H9 (cell line): ENCODE results near the gene KCNH2. TPM values are rescaled to one million over a fixed set of nuclear protein-coding genes. Genes with fewer than 3 reads are reported as not detected.

Source experiments
- DNase-seq: peaks from one replicate; pipeline ENCODE4 v3.0.0-alpha.2; 2017
- H2AFZ ChIP-seq: one replicate; pipeline ENCODE4 v1.6.1; 2013; ENCODE audit warnings: mild to moderate bottlenecking, low read length, control low read depth, moderate library complexity
- H2AK5ac ChIP-seq: 2 replicates; pipeline ENCODE4 v1.6.1; 2013; ENCODE audit warnings: low read length, control low read depth, mixed read lengths; ENCODE audit not compliant: insufficient read length
- H2BK120ac ChIP-seq: one replicate; pipeline ENCODE4 v1.6.1; 2013; ENCODE audit warnings: low read depth, mild to moderate bottlenecking, low read length, control low read depth, inconsistent platforms; ENCODE audit not compliant: poor library complexity, severe bottlenecking
- H2BK12ac ChIP-seq: 2 replicates; pipeline ENCODE4 v1.6.1; 2013; ENCODE audit warnings: low read length, control low read depth, mixed read lengths, low read depth; ENCODE audit not compliant: insufficient read length
- H2BK15ac ChIP-seq: 2 replicates; pipeline ENCODE4 v1.6.1; 2013; ENCODE audit warnings: low read depth, low read length, control low read depth
- H2BK20ac ChIP-seq: one replicate; pipeline ENCODE4 v1.6.1; 2013; ENCODE audit warnings: low read depth, mild to moderate bottlenecking, low read length, control low read depth, inconsistent platforms; ENCODE audit not compliant: poor library complexity, severe bottlenecking
- H2BK5ac ChIP-seq: 2 replicates; pipeline ENCODE4 v1.6.1; 2013; ENCODE audit warnings: low read length, control low read depth, mixed read lengths; ENCODE audit not compliant: insufficient read length
- H3K14ac ChIP-seq: 2 replicates; pipeline ENCODE4 v1.6.1; 2013; ENCODE audit warnings: low read length, control low read depth; ENCODE audit not compliant: insufficient read depth
- H3K18ac ChIP-seq: 2 replicates; pipeline ENCODE4 v1.6.1; 2013; ENCODE audit warnings: low read depth, mild to moderate bottlenecking, mixed read lengths, low read length, control low read depth; ENCODE audit not compliant: insufficient read length
- H3K23ac ChIP-seq: 2 replicates; pipeline ENCODE4 v1.6.1; 2013; ENCODE audit warnings: low read length, control low read depth, mixed read lengths, low read depth; ENCODE audit not compliant: insufficient read length
- H3K23me2 ChIP-seq: 2 replicates; pipeline ENCODE4 v1.6.1; 2013; ENCODE audit warnings: low read depth, mild to moderate bottlenecking, mixed read lengths, low read length, control low read depth; ENCODE audit not compliant: insufficient read length, poor library complexity, severe bottlenecking
- H3K27ac ChIP-seq: 2 replicates; pipeline ENCODE4 v1.5.1; 2013; ENCODE audit warnings: low read length, control low read depth, mixed read lengths, low read depth; ENCODE audit not compliant: insufficient read length
- H3K27me3 ChIP-seq: 2 replicates; pipeline ENCODE4 v1.6.1; 2013; ENCODE audit warnings: low read length, control low read depth, inconsistent platforms; ENCODE audit not compliant: insufficient read depth
- H3K4ac ChIP-seq: 2 replicates; pipeline ENCODE4 v1.6.1; 2013; ENCODE audit warnings: low read depth, mild to moderate bottlenecking, control low read depth, inconsistent platforms, low read length, moderate library complexity
- H3K4me1 ChIP-seq: 2 replicates; pipeline ENCODE4 v1.6.1; 2013; ENCODE audit warnings: low read length, control low read depth, inconsistent platforms; ENCODE audit not compliant: insufficient read depth
- H3K4me2 ChIP-seq: 2 replicates; pipeline ENCODE4 v1.6.1; 2013; ENCODE audit warnings: low read length, control low read depth, mixed read lengths; ENCODE audit not compliant: insufficient read length, insufficient read depth
- H3K56ac ChIP-seq: 2 replicates; pipeline ENCODE4 v1.6.1; 2013; ENCODE audit warnings: low read depth, mild to moderate bottlenecking, mixed read lengths, low read length, control low read depth; ENCODE audit not compliant: insufficient read length
- H3K79me1 ChIP-seq: 2 replicates; pipeline ENCODE4 v1.6.1; 2013; ENCODE audit warnings: low read depth, mild to moderate bottlenecking, moderate library complexity, low read length, control low read depth, inconsistent platforms; ENCODE audit not compliant: insufficient read depth, poor library complexity, severe bottlenecking
- H3K79me2 ChIP-seq: 2 replicates; pipeline ENCODE4 v1.6.1; 2013; ENCODE audit warnings: low read length, control low read depth, inconsistent platforms; ENCODE audit not compliant: insufficient read depth
- H3K9ac ChIP-seq: 2 replicates; pipeline ENCODE4 v1.6.1; 2013; ENCODE audit warnings: low read length, control low read depth, mixed read lengths; ENCODE audit not compliant: insufficient read length; ENCODE audit errors: extremely low read depth
- H3K9me3 ChIP-seq: one replicate; pipeline ENCODE4 v1.6.1; 2013; ENCODE audit warnings: low read depth, low read length, inconsistent platforms; ENCODE audit not compliant: control insufficient read depth
- H3T11ph ChIP-seq: one replicate; pipeline ENCODE4 v1.6.1; 2013; ENCODE audit warnings: mild to moderate bottlenecking, low read length, control low read depth, inconsistent platforms
- H4K20me1 ChIP-seq: one replicate; pipeline ENCODE4 v1.6.1; 2013; ENCODE audit not compliant: control insufficient read depth, insufficient read length, insufficient read depth
- H4K5ac ChIP-seq: 2 replicates; pipeline ENCODE4 v1.6.1; 2013; ENCODE audit warnings: low read depth, mild to moderate bottlenecking, mixed read lengths, low read length, control low read depth; ENCODE audit not compliant: insufficient read length
- H4K8ac ChIP-seq: replicated peaks from 2 replicates; pipeline ENCODE4 v1.6.1; 2013; ENCODE audit warnings: low read length, control low read depth, mixed read lengths, low read depth; ENCODE audit not compliant: insufficient read length
- H4K91ac ChIP-seq: 2 replicates; pipeline ENCODE4 v1.6.1; 2013; ENCODE audit warnings: low read depth, mild to moderate bottlenecking, moderate library complexity, mixed read lengths, low read length, control low read depth; ENCODE audit not compliant: insufficient read length
- H3K27ac Mint-ChIP-seq, 3 experiments: 2 replicates in 2 of 3; 3 replicates in 1 of 3; pipeline ENCODE4 v1.8.0; 2020 to 2021; ENCODE audit warnings: mixed read lengths in 3 of 3, mild to moderate bottlenecking in 1 of 3, moderate library complexity in 1 of 3
- H3K27me3 Mint-ChIP-seq: 2 replicates; pipeline ENCODE4 v1.8.0; 2021; ENCODE audit warnings: low read depth, mild to moderate bottlenecking, moderate library complexity, mixed read lengths
- H3K36me3 Mint-ChIP-seq, 3 experiments: 2 replicates in 2 of 3; 3 replicates in 1 of 3; pipeline ENCODE4 v1.8.0; 2020 to 2021; ENCODE audit warnings: low read depth in 3 of 3, mixed read lengths in 3 of 3; ENCODE audit not compliant: insufficient read depth in 1 of 3
- H3K4me1 Mint-ChIP-seq, 2 experiments: 2 replicates each; pipeline ENCODE4 v1.8.0; 2020; ENCODE audit warnings: mixed read lengths in 2 of 2
- H3K4me3 Mint-ChIP-seq, 2 experiments: 2 replicates in 1 of 2; 3 replicates in 1 of 2; pipeline ENCODE4 v1.8.0; 2020 to 2021; ENCODE audit warnings: mild to moderate bottlenecking in 2 of 2, mixed read lengths in 2 of 2, moderate library complexity in 1 of 2
- H3K9me3 Mint-ChIP-seq, 2 experiments: 2 replicates in 1 of 2; 3 replicates in 1 of 2; pipeline ENCODE4 v1.8.0; 2020; ENCODE audit warnings: mild to moderate bottlenecking in 2 of 2, mixed read lengths in 2 of 2, moderate library complexity in 1 of 2
- CTCF ChIP-seq: fragments of 200-600 bp; sonication (generic); conservative IDR thresholded peaks from 3 replicates; pipeline ENCODE4 v1.8.0; 2021; ENCODE audit warnings: antibody characterized with exemption, mild to moderate bottlenecking
- WGBS: extraction: QIAGEN DNeasy Blood & Tissue Kit; methylation state at CpG from one replicate; pipeline ENCODE4 v1.1.7; 2013; ENCODE audit warnings: missing lambda C conversion rate, low lambda C conversion rate, mixed read lengths; ENCODE audit not compliant: insufficient read length; ENCODE audit errors: extremely low coverage; 5-methylcytosine and 5-hydroxymethylcytosine counted together
- total RNA-seq: library from RNA; stranded (reverse); gene quantifications from 2 replicates; pipeline ENCODE4 v1.2.1, GENCODE V29; 2021

Gene KCNH2
- total RNA-seq, 1 experiment from 2014 or later = 4.5 TPM

- Mint-ChIP-seq H3K4me1 (peaks cover 32 to 38% of the 10 kb centered on the region in 2 experiments), H3K4me3 (no peak overlapping the region), H3K27ac (no peak overlapping the region), H3K27me3 (peaks cover 3% of the 10 kb centered on the region), H3K9me3 (no peaks in the 10 kb centered on the region; a peak in 1 of 5 replicates), H3K36me3 (peaks cover 0 to 12% (median 0%) of the 10 kb centered on the region in 3 experiments; a peak in 3 of 7 replicates)
- H3T11ph ChIP-seq = no peak overlapping the region
- no peak overlapping the region for H4K91ac ChIP-seq
- no peak overlapping the region for H2BK12ac ChIP-seq
- no peak overlapping the region for H3K56ac ChIP-seq
- no peaks in the 10 kb centered on the region for H3K79me2 ChIP-seq
- no peaks in the 10 kb centered on the region for H3K9me3 ChIP-seq
- no peaks in the 10 kb centered on the region; the same call in 1 of the 2 replicates for H3K4me1 ChIP-seq
- H4K5ac ChIP-seq = no peak overlapping the region
- no peaks in the 10 kb centered on the region for H4K20me1 ChIP-seq
- H3K4me2 ChIP-seq = no peak overlapping the region
- H3K18ac ChIP-seq = no peak overlapping the region
- no peaks in the 10 kb centered on the region for H3K23me2 ChIP-seq
- no peak overlapping the region for H3K14ac ChIP-seq
- H3K23ac ChIP-seq = no peak overlapping the region
- H2BK20ac ChIP-seq = no peak overlapping the region
- H4K8ac ChIP-seq = no peak overlapping the region
- no peak overlapping the region for H3K9ac ChIP-seq
- no CpG with 5 or more reads among the region's 16 CpGs for WGBS
- H3K27me3 ChIP-seq = no peaks in the 10 kb centered on the region
- no peak overlapping the region for H2BK15ac ChIP-seq
- no peak for DNase-seq
- TF ChIP-seq CTCF = no peak
- no peaks in the 10 kb centered on the region for H3K79me1 ChIP-seq
- no peak overlapping the region for H2AFZ ChIP-seq
- no peak overlapping the region for H3K4ac ChIP-seq
- no peak overlapping the region for H2BK120ac ChIP-seq
- H2AK5ac ChIP-seq = no peak overlapping the region
- no peak overlapping the region for H2BK5ac ChIP-seq
- no peak overlapping the region for H3K27ac ChIP-seq
Measured at GRCh38 chr7:150951181-150951520, 27.0 kb downstream of the KCNH2 start.
